NCI-H2107 treated with DMSO at 0.1 percent for 48 hours (cell line): ENCODE results near the gene KRT77.
"Not testable (repeated sequence)": the region's sequence is repeated elsewhere in the genome, so short reads cannot be mapped to it uniquely, and the experiment has no call there.

ENCODE experiments used
- DNase-seq: peaks from one replicate; lab custom pipeline; 2025; ENCODE audit not compliant: unreplicated experiment; lab: John Stamatoyannopoulos, UW

Gene KRT77

GRCh38 chr12:52724384-52724783 is 21.1 kb upstream of the KRT77 start:
- no peak for DNase-seq

- DNase-seq: no peak
Observed at GRCh38 chr12:52722680-52723079, 19.4 kb upstream of the KRT77 start.

GRCh38 chr12:52721838-52722470 is 18.6 kb upstream of the KRT77 start:
- DNase-seq: no peak

GRCh38 chr12:52720365-52720886 is 17.1 kb upstream of the KRT77 start:
- DNase-seq: no peak

- no peak for DNase-seq
Observed at GRCh38 chr12:52716061-52716460, 12.7 kb upstream of the KRT77 start.

GRCh38 chr12:52715416-52715815 is 12.1 kb upstream of the KRT77 start:
- no peak for DNase-seq

- DNase-seq: no peak
Observed at GRCh38 chr12:52714887-52715281, 11.6 kb upstream of the KRT77 start.

GRCh38 chr12:52713960-52714886 is 10.9 kb upstream of the KRT77 start:
- no peak for DNase-seq

- not testable (repeated sequence) for DNase-seq
Observed at GRCh38 chr12:52712122-52712521, 8.8 kb upstream of the KRT77 start.

GRCh38 chr12:52710730-52711129 is 7.4 kb upstream of the KRT77 start:
- DNase-seq: no peak

- DNase-seq: no peak
Observed at GRCh38 chr12:52708010-52708409, 4.7 kb upstream of the KRT77 start.

- no peak for DNase-seq
Observed at GRCh38 chr12:52704464-52704863, 1.1 kb upstream of the KRT77 start.

GRCh38 chr12:52703878-52704277 is 554 bp upstream of the KRT77 start:
- no peak for DNase-seq

GRCh38 chr12:52702338-52702737 is 986 bp downstream of the KRT77 start:
- no peak for DNase-seq

GRCh38 chr12:52701281-52701680 is 2.0 kb downstream of the KRT77 start:
- no peak for DNase-seq

GRCh38 chr12:52699960-52700359 is 3.4 kb downstream of the KRT77 start:
- no peak for DNase-seq

GRCh38 chr12:52699373-52699772 is 4.0 kb downstream of the KRT77 start:
- no peak for DNase-seq

- DNase-seq: no peak
Observed at GRCh38 chr12:52698651-52699340, 4.5 kb downstream of the KRT77 start.

GRCh38 chr12:52697058-52697582 is 6.2 kb downstream of the KRT77 start:
- no peak for DNase-seq

GRCh38 chr12:52696588-52696987 is 6.7 kb downstream of the KRT77 start:
- no peak for DNase-seq

GRCh38 chr12:52695039-52695438 is 8.3 kb downstream of the KRT77 start:
- no peak for DNase-seq
